ENCODE results near the gene NKAIN2.
"Not testable (repeated sequence)": the region's sequence is repeated elsewhere in the genome, so short reads cannot be mapped to it uniquely, and the experiment has no call there.

NKAIN2 gene

DNA sequence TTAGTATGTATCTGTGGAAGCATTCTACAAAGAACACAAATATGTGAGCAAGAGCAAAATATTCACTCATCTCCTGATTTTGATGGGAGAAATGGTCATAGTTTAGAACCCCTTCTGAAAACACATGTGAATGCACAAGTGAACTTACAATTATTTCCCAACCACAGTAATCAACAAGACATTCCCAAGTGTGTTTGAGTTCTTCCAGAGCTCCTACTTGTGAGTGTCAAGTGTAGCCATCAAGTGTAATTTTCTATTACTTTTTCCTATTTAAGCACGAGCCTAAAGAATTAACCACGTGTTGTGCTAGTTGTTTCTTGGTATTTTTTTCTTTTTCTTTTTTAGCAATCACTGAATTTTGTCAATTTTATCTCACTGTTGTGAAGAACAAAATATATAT is 402.3 kb downstream of the NKAIN2 start:
- POLR2A ChIA-PET = no interaction called here
- H3K4me3 ChIP-seq (ENCODE audit: low read depth, low read length) = no peak overlapping the region
- CTCF ChIA-PET = no interaction called here
- TF ChIP-seq, protein P1, sequence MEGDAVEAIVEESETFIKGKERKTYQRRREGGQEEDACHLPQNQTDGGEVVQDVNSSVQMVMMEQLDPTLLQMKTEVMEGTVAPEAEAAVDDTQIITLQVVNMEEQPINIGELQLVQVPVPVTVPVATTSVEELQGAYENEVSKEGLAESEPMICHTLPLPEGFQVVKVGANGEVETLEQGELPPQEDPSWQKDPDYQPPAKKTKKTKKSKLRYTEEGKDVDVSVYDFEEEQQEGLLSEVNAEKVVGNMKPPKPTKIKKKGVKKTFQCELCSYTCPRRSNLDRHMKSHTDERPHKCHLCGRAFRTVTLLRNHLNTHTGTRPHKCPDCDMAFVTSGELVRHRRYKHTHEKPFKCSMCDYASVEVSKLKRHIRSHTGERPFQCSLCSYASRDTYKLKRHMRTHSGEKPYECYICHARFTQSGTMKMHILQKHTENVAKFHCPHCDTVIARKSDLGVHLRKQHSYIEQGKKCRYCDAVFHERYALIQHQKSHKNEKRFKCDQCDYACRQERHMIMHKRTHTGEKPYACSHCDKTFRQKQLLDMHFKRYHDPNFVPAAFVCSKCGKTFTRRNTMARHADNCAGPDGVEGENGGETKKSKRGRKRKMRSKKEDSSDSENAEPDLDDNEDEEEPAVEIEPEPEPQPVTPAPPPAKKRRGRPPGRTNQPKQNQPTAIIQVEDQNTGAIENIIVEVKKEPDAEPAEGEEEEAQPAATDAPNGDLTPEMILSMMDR (IDR thresholded peaks at IDR 0.05; ENCODE audit: insufficient read depth, low read length, missing control alignments) = no peak
- DNase-seq (ENCODE audit: low read depth, low spot score) = no peak

DNA sequence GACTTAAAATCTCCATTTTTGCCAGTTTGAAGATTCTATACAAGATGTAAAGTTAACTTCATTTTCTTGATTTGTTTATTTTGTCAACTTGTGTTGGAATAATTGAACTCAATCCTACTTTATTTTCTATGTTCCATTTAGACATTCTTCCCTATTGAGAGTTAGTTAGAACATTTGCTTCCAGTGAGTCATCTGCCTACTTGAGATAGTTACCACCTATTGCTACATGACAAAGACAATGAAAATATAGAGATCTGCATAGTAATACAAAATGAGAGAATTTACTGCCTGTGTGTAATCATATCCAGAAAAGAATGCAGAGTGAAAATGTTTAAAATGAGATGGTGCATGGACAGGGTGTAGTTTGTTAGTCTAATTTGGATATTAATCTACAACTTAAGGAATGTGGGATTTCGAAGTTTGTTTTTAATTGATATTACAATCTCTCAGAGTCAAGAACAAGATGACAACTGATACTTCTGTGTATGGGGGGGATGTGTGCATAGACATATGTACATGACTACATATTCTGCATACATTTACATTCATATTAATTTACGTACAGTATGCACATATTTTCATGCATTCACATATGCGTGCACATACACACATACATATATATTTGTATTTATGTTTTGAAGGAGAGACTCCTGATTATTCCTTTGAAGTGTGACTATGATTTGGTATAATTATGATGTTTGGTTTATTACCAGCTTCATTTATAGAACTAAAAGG is 420.1 kb downstream of the NKAIN2 start:
- CTCF ChIA-PET = no interaction called here
- DNase-seq (ENCODE audit: low read depth, low spot score) = no peak
- TF ChIP-seq, protein P1 (IDR thresholded peaks at IDR 0.05; ENCODE audit: insufficient read depth, low read length, missing control alignments) = no peak

DNA sequence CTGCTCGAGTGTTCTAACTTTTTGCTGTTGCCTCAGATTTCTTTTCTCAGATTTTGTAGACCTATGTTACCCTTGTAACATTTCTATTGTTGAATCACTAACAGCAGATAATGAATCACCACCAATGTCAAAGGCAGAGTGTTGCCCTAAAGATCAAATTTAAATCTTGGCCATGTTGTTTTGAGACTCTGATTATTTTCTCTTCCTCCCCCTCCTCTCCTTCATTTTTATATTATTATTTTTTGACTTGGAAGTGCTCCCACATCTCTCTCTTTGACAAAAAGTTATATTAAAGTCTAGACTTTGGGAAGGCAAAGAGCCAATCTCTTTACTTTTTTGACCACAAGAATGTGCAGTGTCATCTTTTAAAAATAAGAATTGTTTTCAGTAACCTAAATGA is 422.7 kb downstream of the NKAIN2 start:
- CTCF ChIA-PET = no interaction called here
- TF ChIP-seq, protein P1 (IDR thresholded peaks at IDR 0.05; ENCODE audit: insufficient read depth, low read length, missing control alignments) = no peak
- DNase-seq (ENCODE audit: low read depth, low spot score) = no peak
- POLR2A ChIA-PET = no interaction called here
- H3K4me3 ChIP-seq (ENCODE audit: low read depth, low read length) = no peak overlapping the region

More for the DNA sequence above, 420.1 kb downstream of the NKAIN2 start:
- H3K4me3 ChIP-seq (ENCODE audit: low read depth, low read length) = no peak overlapping the region
- POLR2A ChIA-PET = no interaction called here

DNA sequence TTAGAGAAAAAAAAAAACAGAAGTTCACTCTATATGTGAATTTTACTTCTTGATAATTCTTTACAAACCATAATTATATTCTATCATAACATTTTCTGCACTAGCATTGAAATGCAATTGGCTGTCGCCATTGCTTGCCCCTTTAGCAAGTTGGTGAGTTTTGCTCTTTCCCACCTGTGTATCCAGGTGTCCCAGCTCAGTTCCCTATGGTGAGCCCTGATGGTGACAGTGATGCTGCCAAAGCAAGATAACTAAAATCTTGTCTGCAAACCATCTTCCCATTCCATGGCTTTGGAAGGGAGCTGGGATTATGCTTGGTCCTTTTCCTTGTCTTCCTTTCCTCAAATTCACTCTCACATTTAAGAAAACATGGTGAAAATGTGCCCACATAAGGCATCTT is 429.6 kb downstream of the NKAIN2 start:
- TF ChIP-seq, protein P1 (IDR thresholded peaks at IDR 0.05; ENCODE audit: insufficient read depth, low read length, missing control alignments) = no peak
- POLR2A ChIA-PET = no interaction called here
- DNase-seq (ENCODE audit: low read depth, low spot score) = no peak
- CTCF ChIA-PET = no interaction called here
- no peak overlapping the region for H3K4me3 ChIP-seq (ENCODE audit: low read depth, low read length)

DNA sequence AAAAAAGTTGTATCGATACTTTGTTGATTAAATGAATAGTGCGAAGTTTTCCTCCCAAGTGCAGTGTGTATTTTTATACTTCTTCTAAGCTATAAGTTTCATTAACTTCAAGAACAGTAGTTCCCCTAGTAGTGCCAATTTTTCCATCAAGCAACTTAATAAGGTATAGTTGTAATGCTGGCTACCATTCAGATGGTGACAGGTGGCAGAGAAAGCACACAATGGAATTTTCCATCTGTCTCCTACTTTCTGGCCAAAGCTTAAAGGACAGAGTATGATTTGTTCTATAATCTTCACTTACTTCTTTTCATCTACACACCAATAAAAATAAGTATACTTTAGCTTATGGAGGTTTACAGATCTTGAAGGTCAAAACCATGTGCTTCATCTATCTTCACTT is 431.1 kb downstream of the NKAIN2 start:
- ChIA-PET CTCF (no interaction called here), POLR2A (no interaction called here)
- TF ChIP-seq, protein P1 (IDR thresholded peaks at IDR 0.05; ENCODE audit: insufficient read depth, low read length, missing control alignments) = no peak
- DNase-seq (ENCODE audit: low read depth, low spot score) = no peak
- no peak overlapping the region for H3K4me3 ChIP-seq (ENCODE audit: low read depth, low read length)

DNA sequence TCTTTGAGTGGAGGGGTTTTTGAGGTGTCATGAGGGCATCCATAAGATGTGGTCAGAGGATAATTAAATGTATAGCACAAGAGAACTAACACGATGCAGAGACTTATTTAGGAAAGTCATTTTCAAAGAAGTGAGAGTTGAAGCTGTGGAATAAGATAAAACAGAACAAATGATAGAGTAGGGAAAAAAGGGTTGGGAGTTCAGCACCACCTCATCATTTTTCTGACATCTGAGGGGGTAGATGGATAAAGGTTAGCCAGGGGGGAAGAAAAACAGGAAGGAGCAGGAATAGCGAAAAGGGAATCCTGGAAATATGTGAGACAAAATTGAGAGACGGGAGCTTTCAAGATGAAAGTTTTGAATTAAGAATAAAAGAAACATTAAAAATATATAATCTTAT is 434.2 kb downstream of the NKAIN2 start:
- POLR2A ChIA-PET = no interaction called here
- no peak for DNase-seq (ENCODE audit: low read depth, low spot score)
- no peak overlapping the region for H3K4me3 ChIP-seq (ENCODE audit: low read depth, low read length)
- CTCF ChIA-PET = no interaction called here
- TF ChIP-seq, protein P1 (IDR thresholded peaks at IDR 0.05; ENCODE audit: insufficient read depth, low read length, missing control alignments) = no peak

DNA sequence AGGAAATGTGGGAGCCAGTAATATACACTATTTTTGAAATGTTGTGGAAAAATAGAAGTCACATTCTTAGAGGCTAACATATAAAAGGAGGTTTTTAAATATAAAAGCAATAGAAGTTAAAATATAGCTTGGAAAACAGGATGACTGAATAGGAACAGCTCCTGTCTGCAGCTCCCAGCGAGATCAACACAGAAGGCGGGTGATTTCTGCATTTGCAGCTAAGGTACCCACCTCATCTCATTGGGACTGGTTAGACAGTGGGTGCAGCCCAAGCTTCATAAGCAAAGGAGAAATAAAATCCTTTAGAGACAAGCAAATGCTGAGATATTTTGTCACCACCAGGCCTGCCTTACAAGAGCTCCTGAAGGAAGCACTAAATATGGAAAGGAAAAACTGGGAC is 434.7 kb downstream of the NKAIN2 start:
- H3K4me3 ChIP-seq (ENCODE audit: low read depth, low read length); POLR2A ChIA-PET; DNase-seq (ENCODE audit: low read depth, low spot score); CTCF ChIA-PET: not testable (repeated sequence)
